ENCODE results near the gene LRTM1. TPM values are rescaled to one million over a fixed set of nuclear protein-coding genes. Genes with fewer than 3 reads are reported as not detected.

LRTM1 gene
- total RNA-seq, 5 donors from 2014 or later (not counting 1 experiment from before 2014, with no cell fraction given), result not detected

GRCh38 chr3:54915181-54915580, 12.7 kb downstream of the LRTM1 start:
- ChIA-PET CTCF (no interaction called here), POLR2A (no interaction called here)
- Histone ChIP-seq H3K27ac (ENCODE audit: low read length) (no peak overlapping the region), H3K9me3 (no peaks in the 10 kb centered on the region), H3K4me1 (ENCODE audit: control insufficient read depth in 1 of 2, extremely low read depth in 1 of 2, insufficient read depth in 2 of 2, low read length in 2 of 2) (no peaks in the 10 kb centered on the region), H3K27me3 (replicated peaks in 1 of 2; ENCODE audit: control insufficient read depth in 2 of 2, extremely low read depth in 1 of 2, insufficient read depth in 2 of 2, low read length in 1 of 2) (no peaks in the 10 kb centered on the region), H3K36me3 (ENCODE audit: control insufficient read depth in 2 of 2, extremely low read depth in 1 of 2, insufficient read depth in 1 of 2, low read length in 1 of 2) (no peaks in the 10 kb centered on the region), H3K4me3 (ENCODE audit: control insufficient read depth in 1 of 2, extremely low read depth in 1 of 2, low read length in 1 of 2) (no peak overlapping the region)
- DNase-seq (no peak), ATAC-seq (replicated peaks in 1 of 4) (no peak)
- no CpG with 5 or more reads among the region's 4 CpGs for WGBS (ENCODE audit: insufficient coverage)
- no peaks in the 10 kb centered on the region for H3K36me3 Mint-ChIP-seq
- H3K4me1 Mint-ChIP-seq, result no peaks in the 10 kb centered on the region
- H3K9me3 Mint-ChIP-seq, result peaks cover 0 to 16% (median 10%) of the 10 kb centered on the region in 3 donors
- no peaks in the 10 kb centered on the region for H3K27me3 Mint-ChIP-seq
- no peak overlapping the region for H3K4me3 Mint-ChIP-seq
- H3K27ac Mint-ChIP-seq, result no peak overlapping the region

- Mint-ChIP-seq H3K4me3 (no peak overlapping the region), H3K27ac (no peak overlapping the region), H3K27me3 (no peaks in the 10 kb centered on the region), H3K36me3 (no peaks in the 10 kb centered on the region), H3K9me3 (peaks cover 0 to 11% (median 10%) of the 10 kb centered on the region in 3 donors), H3K4me1 (no peaks in the 10 kb centered on the region)
- Histone ChIP-seq H3K27ac (ENCODE audit: low read length) (no peak overlapping the region), H3K27me3 (replicated peaks in 1 of 2; ENCODE audit: control insufficient read depth in 2 of 2, extremely low read depth in 1 of 2, insufficient read depth in 2 of 2, low read length in 1 of 2) (no peaks in the 10 kb centered on the region), H3K4me1 (ENCODE audit: control insufficient read depth in 1 of 2, extremely low read depth in 1 of 2, insufficient read depth in 2 of 2, low read length in 2 of 2) (no peaks in the 10 kb centered on the region), H3K36me3 (ENCODE audit: control insufficient read depth in 2 of 2, extremely low read depth in 1 of 2, insufficient read depth in 1 of 2, low read length in 1 of 2) (no peaks in the 10 kb centered on the region), H3K4me3 (ENCODE audit: control insufficient read depth in 1 of 2, extremely low read depth in 1 of 2, low read length in 1 of 2) (no peak overlapping the region), H3K9me3 (no peaks in the 10 kb centered on the region)
- POLR2A ChIA-PET, result no interaction called here
- no CpG with 5 or more reads among the region's 2 CpGs for WGBS (ENCODE audit: insufficient coverage)
- CTCF ChIA-PET, result no interaction called here
- ATAC-seq (replicated peaks in 1 of 4) (no peak), DNase-seq (no peak)
Observed at GRCh38 chr3:54914180-54914579, 13.7 kb downstream of the LRTM1 start.

- H3K27me3 ChIP-seq (replicated peaks in 1 of 2; ENCODE audit: control insufficient read depth in 2 of 2, extremely low read depth in 1 of 2, insufficient read depth in 2 of 2, low read length in 1 of 2), result no peaks in the 10 kb centered on the region
- H3K4me3 Mint-ChIP-seq, result no peak overlapping the region
- H3K36me3 Mint-ChIP-seq, result no peaks in the 10 kb centered on the region
- H3K27ac ChIP-seq (ENCODE audit: low read length), result no peak overlapping the region
- no peaks in the 10 kb centered on the region for H3K36me3 ChIP-seq (ENCODE audit: control insufficient read depth in 2 of 2, extremely low read depth in 1 of 2, insufficient read depth in 1 of 2, low read length in 1 of 2)
- H3K4me3 ChIP-seq (ENCODE audit: control insufficient read depth in 1 of 2, extremely low read depth in 1 of 2, low read length in 1 of 2), result no peak overlapping the region
- H3K4me1 Mint-ChIP-seq, result no peaks in the 10 kb centered on the region
- no peaks in the 10 kb centered on the region for H3K27me3 Mint-ChIP-seq
- no peak overlapping the region for H3K27ac Mint-ChIP-seq
- H3K9me3 ChIP-seq, result no peaks in the 10 kb centered on the region
- no CpG with 5 or more reads among the region's 2 CpGs for WGBS (ENCODE audit: insufficient coverage)
- peaks cover 0 to 13% (median 10%) of the 10 kb centered on the region in 3 donors for H3K9me3 Mint-ChIP-seq
- DNase-seq (no peak), ATAC-seq (replicated peaks in 1 of 4) (no peak)
- POLR2A ChIA-PET, result no interaction called here
- CTCF ChIA-PET, result no interaction called here
- no peaks in the 10 kb centered on the region for H3K4me1 ChIP-seq (ENCODE audit: control insufficient read depth in 1 of 2, extremely low read depth in 1 of 2, insufficient read depth in 2 of 2, low read length in 2 of 2)
Observed at GRCh38 chr3:54909191-54909590, 18.7 kb downstream of the LRTM1 start.

GRCh38 chr3:54906763-54907162, 21.1 kb downstream of the LRTM1 start:
- Histone ChIP-seq H3K36me3 (ENCODE audit: control insufficient read depth in 2 of 2, extremely low read depth in 1 of 2, insufficient read depth in 1 of 2, low read length in 1 of 2) (no peaks in the 10 kb centered on the region), H3K4me1 (ENCODE audit: control insufficient read depth in 1 of 2, extremely low read depth in 1 of 2, insufficient read depth in 2 of 2, low read length in 2 of 2) (no peaks in the 10 kb centered on the region), H3K27me3 (replicated peaks in 1 of 2; ENCODE audit: control insufficient read depth in 2 of 2, extremely low read depth in 1 of 2, insufficient read depth in 2 of 2, low read length in 1 of 2) (no peaks in the 10 kb centered on the region), H3K9me3 (no peaks in the 10 kb centered on the region), H3K27ac (ENCODE audit: low read length) (no peak overlapping the region), H3K4me3 (ENCODE audit: control insufficient read depth in 1 of 2, extremely low read depth in 1 of 2, low read length in 1 of 2) (no peak overlapping the region)
- H3K36me3 Mint-ChIP-seq, result no peaks in the 10 kb centered on the region
- no peak overlapping the region for H3K4me3 Mint-ChIP-seq
- WGBS (ENCODE audit: insufficient coverage), result no CpG with 5 or more reads among the region's 2 CpGs
- H3K9me3 Mint-ChIP-seq, result peaks cover 0 to 15% (median 5%) of the 10 kb centered on the region in 3 donors
- no peak for DNase-seq
- POLR2A ChIA-PET, result no interaction called here
- H3K27ac Mint-ChIP-seq, result no peak overlapping the region
- H3K27me3 Mint-ChIP-seq, result no peaks in the 10 kb centered on the region
- H3K4me1 Mint-ChIP-seq, result no peaks in the 10 kb centered on the region
- ATAC-seq (replicated peaks in 1 of 4), result no peak
- CTCF ChIA-PET, result no interaction called here

- Histone ChIP-seq H3K9me3 (no peaks in the 10 kb centered on the region), H3K4me1 (ENCODE audit: control insufficient read depth in 1 of 2, extremely low read depth in 1 of 2, insufficient read depth in 2 of 2, low read length in 2 of 2) (no peaks in the 10 kb centered on the region), H3K36me3 (ENCODE audit: control insufficient read depth in 2 of 2, extremely low read depth in 1 of 2, insufficient read depth in 1 of 2, low read length in 1 of 2) (no peaks in the 10 kb centered on the region), H3K27me3 (replicated peaks in 1 of 2; ENCODE audit: control insufficient read depth in 2 of 2, extremely low read depth in 1 of 2, insufficient read depth in 2 of 2, low read length in 1 of 2) (no peaks in the 10 kb centered on the region), H3K27ac (ENCODE audit: low read length) (no peak overlapping the region), H3K4me3 (ENCODE audit: control insufficient read depth in 1 of 2, extremely low read depth in 1 of 2, low read length in 1 of 2) (no peak overlapping the region)
- ChIA-PET CTCF (no interaction called here), POLR2A (no interaction called here)
- H3K27me3 Mint-ChIP-seq, result no peaks in the 10 kb centered on the region
- no peaks in the 10 kb centered on the region for H3K4me1 Mint-ChIP-seq
- H3K27ac Mint-ChIP-seq, result no peak overlapping the region
- ATAC-seq (replicated peaks in 1 of 4) (no peak), DNase-seq (no peak)
- no peak overlapping the region for H3K4me3 Mint-ChIP-seq
- WGBS (ENCODE audit: insufficient coverage), result 82% methylated on average over 3 of the region's 3 CpGs
- H3K9me3 Mint-ChIP-seq, result peaks cover 0 to 10% (median 5%) of the 10 kb centered on the region in 3 donors
- no peaks in the 10 kb centered on the region for H3K36me3 Mint-ChIP-seq
Observed at GRCh38 chr3:54905920-54906319, 21.9 kb downstream of the LRTM1 start.

- CTCF ChIA-PET, result no interaction called here
Observed at GRCh38 chr3:54905261-54905888, 22.5 kb downstream of the LRTM1 start.

More at GRCh38 chr3:54905261-54905888, 22.5 kb downstream of the LRTM1 start:
- no peaks in the 10 kb centered on the region for H3K27me3 ChIP-seq (replicated peaks in 1 of 2; ENCODE audit: control insufficient read depth in 2 of 2, extremely low read depth in 1 of 2, insufficient read depth in 2 of 2, low read length in 1 of 2)
- no peaks in the 10 kb centered on the region for H3K9me3 ChIP-seq
- Mint-ChIP-seq H3K27me3 (no peaks in the 10 kb centered on the region), H3K36me3 (no peaks in the 10 kb centered on the region), H3K4me3 (no peak overlapping the region), H3K9me3 (peaks cover 0 to 10% (median 5%) of the 10 kb centered on the region in 3 donors), H3K27ac (no peak overlapping the region), H3K4me1 (no peaks in the 10 kb centered on the region)
- DNase-seq, result no peak
- no peak for ATAC-seq (replicated peaks in 1 of 4)
- no peaks in the 10 kb centered on the region for H3K36me3 ChIP-seq (ENCODE audit: control insufficient read depth in 2 of 2, extremely low read depth in 1 of 2, insufficient read depth in 1 of 2, low read length in 1 of 2)
- H3K4me1 ChIP-seq (ENCODE audit: control insufficient read depth in 1 of 2, extremely low read depth in 1 of 2, insufficient read depth in 2 of 2, low read length in 2 of 2), result no peaks in the 10 kb centered on the region
- POLR2A ChIA-PET, result no interaction called here
- no peak overlapping the region for H3K27ac ChIP-seq (ENCODE audit: low read length)
- WGBS (ENCODE audit: insufficient coverage), result 80% methylated on average over 1 of the region's 2 CpGs
- H3K4me3 ChIP-seq (ENCODE audit: control insufficient read depth in 1 of 2, extremely low read depth in 1 of 2, low read length in 1 of 2), result no peak overlapping the region

Data from T-cell (primary cell).